H1 (cell line): ENCODE results near the gene RINT1. TPM values are rescaled to one million over a fixed set of nuclear protein-coding genes. Genes with fewer than 3 reads are reported as not detected.

Experiments used
- CTCF ChIA-PET: fragments of 300-600 bp; sonication (Branson Sonifier 250); formaldehyde crosslinking; loops from one replicate; lab custom pipeline; 2021; ENCODE audit not compliant: partially characterized antibody; lab: Charles Lee
- POLR2A ChIA-PET: fragments of 300-600 bp; sonication (Branson Sonifier 250); formaldehyde crosslinking; loops from one replicate; lab custom pipeline; 2021; ENCODE audit warnings: inconsistent platforms; ENCODE audit not compliant: partially characterized antibody; lab: Charles Lee
- DNase-seq, 2 experiments: peaks; one replicate each; pipeline versions ENCODE4 v3.0.0 to v3.0.0-alpha.2; 2010 to 2022; ENCODE audit warnings: low spot score in 2 of 2, low read depth in 1 of 2, mixed read lengths in 1 of 2
- FAIRE-seq: peaks from 2 replicates; lab custom pipeline; 2011; peaks lifted over from hg19 to GRCh38; lab: Jason Lieb, UNC
- H2AFZ ChIP-seq: 2 replicates; pipeline ENCODE4 v1.8.1; 2012; ENCODE audit warnings: low read length, inconsistent platforms
- H2AK5ac ChIP-seq: 2 replicates; pipeline ENCODE4 v1.6.1; 2013; ENCODE audit warnings: low read depth, low read length
- H2BK120ac ChIP-seq: replicated peaks from 2 replicates; pipeline ENCODE3; 2013; ENCODE audit warnings: low read depth, low read length, inconsistent platforms
- H2BK12ac ChIP-seq: 2 replicates; pipeline ENCODE4 v1.6.1; 2013; ENCODE audit warnings: low read depth, low read length
- H2BK15ac ChIP-seq: 2 replicates; pipeline ENCODE4 v1.6.1; 2013; ENCODE audit warnings: low read length
- H2BK20ac ChIP-seq: 2 replicates; pipeline ENCODE4 v1.6.1; 2013; ENCODE audit warnings: low read length
- H2BK5ac ChIP-seq: 2 replicates; pipeline ENCODE4 v1.6.1; 2013; ENCODE audit warnings: low read depth, low read length
- H3K14ac ChIP-seq: 2 replicates; pipeline ENCODE4 v1.6.1; 2013; ENCODE audit warnings: inconsistent platforms; ENCODE audit not compliant: insufficient read length
- H3K18ac ChIP-seq: 2 replicates; pipeline ENCODE4 v1.6.1; 2013; ENCODE audit warnings: low read length; ENCODE audit errors: extremely low read depth
- H3K23ac ChIP-seq: 2 replicates; pipeline ENCODE4 v1.6.1; 2013; ENCODE audit warnings: inconsistent platforms; ENCODE audit not compliant: insufficient read length
- H3K23me2 ChIP-seq: 2 replicates; pipeline ENCODE4 v1.6.1; 2013; ENCODE audit warnings: low read depth, low read length
- H3K27ac ChIP-seq: 2 replicates; pipeline ENCODE4 v1.6.1; 2011; ENCODE audit warnings: low read depth, low read length, inconsistent platforms
- H3K27me3 ChIP-seq, 4 experiments: replicated peaks in 1 of 4; 1 replicate in 1 of 4; 2 replicates in 3 of 4; pipeline versions ENCODE4 v1.6.1 to v1.8.1; 2011 to 2013; ENCODE audit warnings: low read length in 3 of 4, mild to moderate bottlenecking in 3 of 4, inconsistent platforms in 2 of 4, mixed read lengths in 2 of 4, moderate library complexity in 1 of 4; ENCODE audit not compliant: control insufficient read depth in 3 of 4, insufficient read depth in 3 of 4; ENCODE audit errors: extremely low read depth in 1 of 4
- H3K36me3 ChIP-seq, 4 experiments: 2 replicates each; pipeline versions ENCODE4 v1.6.1 to v1.8.1; 2011 to 2013; ENCODE audit warnings: mild to moderate bottlenecking in 4 of 4, low read length in 3 of 4, moderate library complexity in 2 of 4, control low read depth in 1 of 4, inconsistent platforms in 1 of 4; ENCODE audit not compliant: insufficient read depth in 4 of 4, control insufficient read depth in 2 of 4
- H3K4ac ChIP-seq: replicated peaks from 2 replicates; pipeline ENCODE3; 2013; ENCODE audit warnings: low read length, low read depth, mixed read lengths, inconsistent platforms; ENCODE audit not compliant: insufficient read length
- H3K4me1 ChIP-seq, 4 experiments: replicated peaks in 1 of 4; 1 replicate in 1 of 4; 2 replicates in 3 of 4; pipeline versions ENCODE4 v1.6.1 to v1.8.1; 2011 to 2013; ENCODE audit warnings: low read length in 3 of 4, inconsistent platforms in 2 of 4, mixed read lengths in 1 of 4; ENCODE audit not compliant: insufficient read depth in 4 of 4, control insufficient read depth in 3 of 4
- H3K4me2 ChIP-seq, 2 experiments: 2 replicates each; pipeline versions ENCODE4 v1.6.1 to v1.8.1; 2011 to 2013; ENCODE audit warnings: low read depth in 2 of 2, low read length in 2 of 2, control low read depth in 1 of 2, inconsistent platforms in 1 of 2, mild to moderate bottlenecking in 1 of 2; ENCODE audit not compliant: insufficient read depth in 1 of 2
- H3K4me3 ChIP-seq, 4 experiments: fragments of 200-600, 300-600 bp in 1 of 4; sonication (generic), shearing (Covaris generic), sonication (Bioruptor Twin) in 1 of 4; 2 replicates each; pipeline versions ENCODE4 v1.5.1 to v1.8.1; 2011 to 2016; ENCODE audit warnings: low read length in 4 of 4, low read depth in 3 of 4, control low read depth in 2 of 4, inconsistent platforms in 2 of 4, mild to moderate bottlenecking in 2 of 4, mixed read lengths in 1 of 4, moderate library complexity in 1 of 4; ENCODE audit not compliant: insufficient read depth in 2 of 4; ENCODE audit errors: extremely low read depth in 1 of 4
- H3K56ac ChIP-seq: replicated peaks from 2 replicates; pipeline ENCODE3; 2013; ENCODE audit warnings: low read depth, mild to moderate bottlenecking, mixed read lengths, low read length, inconsistent platforms; ENCODE audit not compliant: insufficient read length
- H3K79me1 ChIP-seq: 2 replicates; pipeline ENCODE4 v1.6.1; 2013; ENCODE audit warnings: low read depth, low read length, control low read depth
- H3K79me2 ChIP-seq, 2 experiments: 2 replicates each; pipeline versions ENCODE4 v1.6.1 to v1.8.1; 2012 to 2013; ENCODE audit warnings: low read length in 2 of 2, mild to moderate bottlenecking in 2 of 2, inconsistent platforms in 1 of 2; ENCODE audit not compliant: insufficient read depth in 2 of 2, control insufficient read depth in 1 of 2
- H3K9ac ChIP-seq, 4 experiments: replicated peaks in 1 of 4; 1 replicate in 1 of 4; 2 replicates in 3 of 4; pipeline versions ENCODE4 v1.6.1 to v1.8.1; 2011 to 2013; ENCODE audit warnings: low read depth in 3 of 4, low read length in 3 of 4, control low read depth in 2 of 4, mild to moderate bottlenecking in 2 of 4, moderate library complexity in 2 of 4, inconsistent platforms in 1 of 4; ENCODE audit errors: extremely low read depth in 1 of 4
- H3K9me3 ChIP-seq, 2 experiments: 2 replicates each; pipeline versions ENCODE4 v1.6.1 to v1.8.1; 2012 to 2013; ENCODE audit warnings: mild to moderate bottlenecking in 2 of 2, moderate library complexity in 2 of 2, control low read depth in 1 of 2, inconsistent platforms in 1 of 2, low read depth in 1 of 2, low read length in 1 of 2, mixed read lengths in 1 of 2; ENCODE audit not compliant: insufficient read depth in 2 of 2
- H4K20me1 ChIP-seq, 2 experiments: replicated peaks in 1 of 2; 2 replicates each; pipeline versions ENCODE3 to v1.8.1; 2011 to 2013; ENCODE audit warnings: inconsistent platforms in 2 of 2, low read length in 2 of 2, mild to moderate bottlenecking in 1 of 2; ENCODE audit not compliant: insufficient read depth in 2 of 2, control insufficient read depth in 1 of 2
- H4K5ac ChIP-seq: 2 replicates; pipeline ENCODE4 v1.6.1; 2013; ENCODE audit warnings: low read length, low read depth, mixed read lengths, inconsistent platforms; ENCODE audit not compliant: insufficient read length
- H4K8ac ChIP-seq: 2 replicates; pipeline ENCODE4 v1.8.0; 2013; ENCODE audit warnings: mild to moderate bottlenecking, moderate library complexity, low read length, inconsistent platforms; ENCODE audit not compliant: insufficient read depth; ENCODE audit errors: extremely low read depth
- H4K91ac ChIP-seq: replicated peaks from 2 replicates; pipeline ENCODE3; 2013; ENCODE audit warnings: low read length, mixed read lengths, inconsistent platforms; ENCODE audit not compliant: insufficient read length
- EZH2 ChIP-seq: fragments of 200-600 bp; sonication (generic); IDR thresholded peaks from 2 replicates; pipeline ENCODE4 v1.7.1; 2012; ENCODE audit warnings: low read depth, mild to moderate bottlenecking, moderate library complexity, low read length, inconsistent platforms; ENCODE audit not compliant: severe bottlenecking
- JUN ChIP-seq: IDR thresholded peaks from 2 replicates; pipeline ENCODE4 v1.6.1; 2011; ENCODE audit warnings: low read depth, mild to moderate bottlenecking, improper control_type of control experiment, low read length
- KDM1A ChIP-seq: fragments of 200-600, 300-600 bp; sonication (generic); IDR thresholded peaks from 2 replicates; pipeline ENCODE4 v1.7.1; 2016; ENCODE audit warnings: mild to moderate bottlenecking, low read length, borderline replicate concordance
- RBBP5 ChIP-seq: IDR thresholded peaks from 2 replicates; pipeline ENCODE4 v1.7.1; 2012; ENCODE audit warnings: low read depth, mild to moderate bottlenecking, inconsistent platforms, low read length, moderate library complexity, borderline replicate concordance
- SAP30 ChIP-seq: fragments of 300-600 bp; sonication (generic); IDR thresholded peaks from 2 replicates; pipeline ENCODE4 v1.7.1; 2012; ENCODE audit warnings: low read length, moderate library complexity, mild to moderate bottlenecking, inconsistent platforms; ENCODE audit not compliant: insufficient read depth, insufficient replicate concordance
- SP1 ChIP-seq: IDR thresholded peaks from 2 replicates; pipeline ENCODE4 v1.6.1; 2011; ENCODE audit warnings: low read depth, low read length
- TCF12 ChIP-seq: IDR thresholded peaks from 2 replicates; pipeline ENCODE4 v1.6.1; 2011; ENCODE audit warnings: low read depth, mild to moderate bottlenecking, low read length
- WGBS, 2 experiments: shearing (Covaris generic) in 1 of 2; methylation state at CpG; one replicate each; pipeline versions ENCODE4 v1.1.6 to v1.1.7; 2013 to 2015; ENCODE audit warnings: low lambda C conversion rate in 2 of 2, mixed read lengths in 2 of 2, inconsistent platforms in 1 of 2, low coverage in 1 of 2, missing lambda C conversion rate in 1 of 2; ENCODE audit not compliant: insufficient replicate concordance in 2 of 2, insufficient coverage in 1 of 2, insufficient read length in 1 of 2; ENCODE audit errors: extremely low coverage in 1 of 2, missing lambda C conversion rate in 1 of 2; 5-methylcytosine and 5-hydroxymethylcytosine counted together
- polyA plus RNA-seq, 7 experiments: library from polyadenylated mRNA; depleted of rRNA in 3 of 7; stranded (reverse) in 5 of 7; unstranded in 2 of 7; fragments of >200 nt in 5 of 7; fragments of 200-250 nt in 2 of 7; gene quantifications; 1 replicate in 5 of 7; 2 replicates in 1 of 7; 4 replicates in 1 of 7; pipeline versions ENCODE4 v1.2.1 to v1.2.3, GENCODE V29; 2011 to 2013; ENCODE audit warnings: missing spikeins in 2 of 7, mixed read lengths in 2 of 7
- total RNA-seq: library from RNA; stranded (reverse); fragmentation: NEBNext Ultra II Directional; extraction: Animal tissue kit (Norgen Biotek cat#: 25700); gene quantifications from 2 replicates; pipeline ENCODE4 v1.2.1, GENCODE V29; 2021

The RINT1 gene
- total and polyA plus RNA-seq, 2 of the 8 experiments (the other 6 are each of a cell fraction or from before 2014, with no cell fraction given) = 7.8 to 21.8 TPM

DNA sequence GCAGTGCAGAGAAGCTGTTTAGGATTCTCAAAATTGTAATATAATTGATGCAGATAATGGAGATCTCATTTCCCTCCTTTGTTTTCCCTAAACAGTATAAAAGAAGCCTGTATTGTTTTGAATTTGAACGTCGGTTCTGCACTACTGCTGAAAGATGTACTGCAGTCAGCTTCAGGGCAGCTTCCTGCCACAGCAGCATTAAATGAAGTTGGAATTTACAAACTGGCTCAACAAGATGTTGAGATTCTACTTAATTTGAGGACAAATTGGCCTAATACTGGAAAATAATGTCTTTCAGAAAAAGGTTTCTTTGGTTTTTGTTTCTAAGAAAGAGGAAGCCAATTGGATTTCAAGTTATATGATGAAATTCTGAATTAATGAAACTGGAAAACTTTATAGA, 35.0 kb downstream of the RINT1 start:
- Histone ChIP-seq H3K14ac (no peak overlapping the region), H3K4me1 (no peaks in the 10 kb centered on the region), H3K27me3 (peaks cover 0 to 1% (median 0%) of the 10 kb centered on the region in 4 experiments; a peak in 1 of 7 replicates), H3K79me1 (no peaks in the 10 kb centered on the region; the same call in 1 of the 2 replicates), H3K36me3 (peaks cover 2 to 45% (median 17%) of the 10 kb centered on the region in 4 experiments), H2BK5ac (no peak overlapping the region), H3K23ac (no peak overlapping the region), H3K79me2 (no peaks in the 10 kb centered on the region), H3K9me3 (no peaks in the 10 kb centered on the region), H3K27ac (no peak overlapping the region), H2AFZ (no peak overlapping the region), H4K8ac (no peak overlapping the region), H3K4me2 (no peak overlapping the region), H3K4ac (no peak overlapping the region), H4K91ac (no peak overlapping the region), H2BK20ac (no peak overlapping the region), H3K23me2 (no peaks in the 10 kb centered on the region), H2BK15ac (no peak overlapping the region), H3K4me3 (no peak overlapping the region), H3K18ac (no peak overlapping the region), H2BK120ac (no peak overlapping the region), H4K5ac (no peak overlapping the region), H2BK12ac (no peak overlapping the region), H3K9ac (no peak overlapping the region), H2AK5ac (no peak overlapping the region), H4K20me1 (no peaks in the 10 kb centered on the region), H3K56ac (no peak overlapping the region)
- DNase-seq = no peak
- FAIRE-seq = no peak
- ChIA-PET POLR2A (interaction anchor here (0.7 to 0.9 kb wide), 2 partner anchors 26 to 35 kb away, joined by 3 to 4 read pairs; no protein-coding TSS in a partner anchor), CTCF (interaction anchor here (0.6 to 1.0 kb wide), 7 partner anchors 13 to 1619 kb away, joined by 3 to 5 read pairs (median 4); partner anchors contain the start of genes EFCAB10 and RINT1)
- 96% methylated on average over 2 of the region's 2 CpGs; no CpG with 5 or more reads in 1 of the 2 experiments for WGBS, 2 experiments
- TF ChIP-seq EZH2 (no peak), SP1 (no peak), SAP30 (no peak), JUN (no peak), KDM1A (no peak), TCF12 (no peak), RBBP5 (no peak)
